Activated naive CD8-positive, alpha-beta T cell (primary cell): ENCODE data around the gene RFC2.
"Not testable (repeated sequence)": the region's sequence is repeated elsewhere in the genome, so short reads cannot be mapped to it uniquely, and the experiment has no call there.

ENCODE experiments used
- H3K27ac Mint-ChIP-seq: one replicate; pipeline ENCODE4 v1.8.0; 2021; ENCODE audit warnings: mixed read lengths
- H3K27me3 Mint-ChIP-seq: one replicate; pipeline ENCODE4 v1.8.0; 2021; ENCODE audit warnings: mixed read lengths
- H3K36me3 Mint-ChIP-seq: one replicate; pipeline ENCODE4 v1.8.0; 2021; ENCODE audit warnings: mixed read lengths
- H3K4me1 Mint-ChIP-seq: one replicate; pipeline ENCODE4 v1.8.0; 2021; ENCODE audit warnings: low read depth, mixed read lengths
- H3K4me3 Mint-ChIP-seq: one replicate; pipeline ENCODE4 v1.8.0; 2021; ENCODE audit warnings: mild to moderate bottlenecking, mixed read lengths
- H3K9me3 Mint-ChIP-seq: one replicate; pipeline ENCODE4 v1.8.0; 2021; ENCODE audit warnings: low read depth, mixed read lengths

Gene RFC2

DNA sequence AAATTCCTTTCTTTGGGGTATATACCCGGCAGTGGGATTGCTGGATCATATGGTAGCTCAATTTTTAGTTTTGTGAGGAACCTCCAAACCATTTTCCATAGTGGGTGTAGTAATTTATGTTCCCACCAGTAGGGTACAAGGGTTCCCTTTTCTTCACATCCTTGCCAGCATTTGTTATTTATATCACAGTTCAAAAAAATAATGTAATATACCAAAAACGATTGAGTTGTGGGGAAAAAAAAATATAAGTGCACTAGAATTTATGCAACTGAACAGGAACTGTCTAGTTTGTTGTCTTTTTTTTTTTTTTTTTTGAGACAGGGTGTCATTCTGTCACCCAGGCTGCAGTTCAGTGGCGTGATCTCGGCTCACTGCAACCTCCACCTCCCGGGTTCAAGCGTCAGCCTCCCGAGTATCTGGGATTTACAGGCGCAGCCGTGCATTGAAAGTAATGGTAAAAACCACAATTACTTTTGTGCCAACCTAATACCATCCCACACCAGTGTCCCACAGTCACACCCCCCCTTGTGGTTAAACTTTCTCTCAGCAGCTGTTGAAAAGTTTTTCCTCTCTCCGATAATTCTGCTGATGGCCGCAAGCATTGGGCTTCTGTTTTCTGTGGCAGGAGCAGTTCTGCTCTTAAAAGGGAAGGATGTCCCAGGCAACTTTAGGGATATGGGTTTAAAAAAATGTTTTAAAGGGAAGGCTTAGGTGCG, 51.2 kb downstream of the RFC2 start:
- no peak overlapping the region for H3K27ac Mint-ChIP-seq
- no peak overlapping the region for H3K4me3 Mint-ChIP-seq

DNA sequence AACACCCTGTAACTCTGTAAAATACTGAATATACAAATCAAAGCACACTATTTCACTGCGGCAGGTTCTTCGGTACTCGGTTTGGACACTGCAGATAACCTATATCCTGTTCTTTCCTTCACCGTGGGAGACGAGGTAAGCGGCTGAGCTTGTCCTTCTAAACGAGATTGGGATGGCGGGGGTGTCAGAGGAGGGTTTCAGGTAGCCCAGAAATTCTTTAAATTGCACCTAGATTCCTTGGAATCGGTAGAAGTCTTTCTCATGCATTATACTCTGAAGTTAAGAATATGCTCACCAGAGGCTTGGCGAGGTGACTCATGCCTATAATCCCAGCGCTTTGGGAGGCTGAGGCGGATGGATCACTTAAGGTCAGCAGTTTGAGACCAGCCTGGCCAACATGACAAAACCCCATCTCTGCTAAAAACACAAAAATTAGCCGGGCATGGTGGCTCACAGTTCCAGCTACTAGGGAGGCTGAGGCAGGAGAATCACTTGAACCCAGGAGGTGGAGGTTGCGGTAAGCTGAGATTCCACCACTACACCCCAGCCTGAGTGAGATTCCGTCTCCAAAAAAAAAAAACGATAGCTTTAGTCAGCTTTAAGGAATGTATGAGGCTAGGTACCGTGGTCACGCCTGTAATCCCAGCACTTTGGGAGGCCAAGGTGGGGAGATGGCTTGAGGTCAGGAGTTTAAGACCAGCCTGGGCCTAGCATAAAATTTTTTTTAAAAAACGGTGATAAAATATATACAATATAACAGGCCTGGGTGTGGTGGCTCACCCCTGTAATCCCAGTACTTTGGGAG, 54.4 kb downstream of the RFC2 start:
- Mint-ChIP-seq H3K4me3 (no peak overlapping the region), H3K27ac (peak overlapping the region; percentile 19), H3K27me3 (no peaks in the 10 kb centered on the region), H3K36me3 (no peaks in the 10 kb centered on the region), H3K4me1 (peaks cover 23% of the 10 kb centered on the region), H3K9me3 (no peaks in the 10 kb centered on the region)

More for the DNA sequence above, 51.2 kb downstream of the RFC2 start:
- Mint-ChIP-seq H3K9me3 (no peaks in the 10 kb centered on the region), H3K4me1 (peaks cover 13% of the 10 kb centered on the region), H3K36me3 (no peaks in the 10 kb centered on the region), H3K27me3 (no peaks in the 10 kb centered on the region)

DNA sequence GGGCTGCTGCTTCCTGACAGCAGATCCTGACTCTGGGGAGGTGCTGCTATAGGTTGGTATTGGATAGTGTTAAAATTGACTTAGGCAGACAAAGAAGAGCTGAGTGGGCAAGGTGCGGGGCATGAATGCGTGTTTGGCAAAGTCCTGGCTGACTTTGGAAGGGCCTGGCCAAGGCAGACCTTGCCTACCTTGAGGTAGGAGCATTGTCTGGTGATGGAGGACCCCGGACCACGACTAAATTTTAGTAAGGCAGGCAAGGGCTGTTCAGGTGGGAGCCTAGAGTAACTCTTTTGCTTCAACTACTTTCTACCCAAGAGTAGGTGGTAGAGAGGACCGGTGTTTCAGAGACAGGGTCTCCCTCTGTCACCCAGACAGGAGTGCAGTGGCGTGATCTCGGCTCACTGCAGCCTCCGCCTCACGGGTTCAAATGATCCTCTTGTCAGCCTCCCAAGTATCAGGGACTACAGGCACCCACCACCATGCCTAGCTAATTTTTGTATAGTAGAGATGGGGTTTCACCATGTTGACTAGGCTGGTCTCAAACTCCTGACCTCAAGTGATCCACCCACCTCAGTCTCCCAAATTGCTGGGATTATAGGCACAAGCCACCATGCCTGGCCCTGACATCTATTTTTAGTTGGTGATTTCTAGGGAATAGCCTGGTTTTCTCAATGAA, 56.6 kb downstream of the RFC2 start:
- peaks cover 2% of the 10 kb centered on the region for H3K36me3 Mint-ChIP-seq
- no peaks in the 10 kb centered on the region for H3K27me3 Mint-ChIP-seq
- no peaks in the 10 kb centered on the region for H3K9me3 Mint-ChIP-seq
- H3K4me1 Mint-ChIP-seq = peaks cover 20% of the 10 kb centered on the region
- H3K27ac Mint-ChIP-seq = peak overlapping the region; percentile 62
- H3K4me3 Mint-ChIP-seq = no peak overlapping the region

DNA sequence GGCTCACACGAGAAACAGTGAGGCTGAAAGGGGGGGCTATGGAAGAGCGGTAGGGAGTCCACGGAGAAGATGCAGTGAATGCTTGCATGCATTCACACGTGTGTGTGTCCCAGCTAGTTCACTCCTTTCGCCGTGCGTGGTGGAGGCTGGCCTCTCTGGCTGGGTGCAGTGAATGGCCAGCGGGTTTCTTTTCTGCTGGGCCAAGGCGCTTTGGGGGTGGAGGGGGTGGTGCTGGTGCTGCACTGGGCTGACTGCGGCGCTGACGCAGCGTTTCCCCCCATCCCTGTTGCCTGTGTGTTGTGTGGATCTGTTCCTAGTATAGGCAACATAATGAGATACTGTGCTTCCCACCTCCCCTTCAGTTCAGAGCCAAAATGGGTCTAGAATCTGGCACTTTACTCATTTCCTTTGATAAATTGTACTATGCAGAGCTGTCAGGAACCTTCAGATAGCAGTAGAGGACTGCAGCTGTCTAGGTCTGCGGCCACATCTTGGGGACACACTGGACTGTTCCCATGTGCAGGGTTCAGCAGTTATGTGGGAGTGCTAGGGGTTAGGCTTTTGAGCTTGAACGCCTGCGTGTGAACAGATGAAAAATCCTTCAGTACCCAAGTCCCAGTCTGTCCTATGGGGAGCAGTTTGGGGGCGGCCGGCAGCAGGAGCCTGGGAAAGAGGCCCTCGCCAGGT, 58.1 kb downstream of the RFC2 start:
- H3K4me3 Mint-ChIP-seq, H3K27me3 Mint-ChIP-seq, H3K36me3 Mint-ChIP-seq, H3K9me3 Mint-ChIP-seq: not testable (repeated sequence)
- peak overlapping the region; percentile 28 for H3K27ac Mint-ChIP-seq
- peaks cover 18% of the 10 kb centered on the region for H3K4me1 Mint-ChIP-seq

DNA sequence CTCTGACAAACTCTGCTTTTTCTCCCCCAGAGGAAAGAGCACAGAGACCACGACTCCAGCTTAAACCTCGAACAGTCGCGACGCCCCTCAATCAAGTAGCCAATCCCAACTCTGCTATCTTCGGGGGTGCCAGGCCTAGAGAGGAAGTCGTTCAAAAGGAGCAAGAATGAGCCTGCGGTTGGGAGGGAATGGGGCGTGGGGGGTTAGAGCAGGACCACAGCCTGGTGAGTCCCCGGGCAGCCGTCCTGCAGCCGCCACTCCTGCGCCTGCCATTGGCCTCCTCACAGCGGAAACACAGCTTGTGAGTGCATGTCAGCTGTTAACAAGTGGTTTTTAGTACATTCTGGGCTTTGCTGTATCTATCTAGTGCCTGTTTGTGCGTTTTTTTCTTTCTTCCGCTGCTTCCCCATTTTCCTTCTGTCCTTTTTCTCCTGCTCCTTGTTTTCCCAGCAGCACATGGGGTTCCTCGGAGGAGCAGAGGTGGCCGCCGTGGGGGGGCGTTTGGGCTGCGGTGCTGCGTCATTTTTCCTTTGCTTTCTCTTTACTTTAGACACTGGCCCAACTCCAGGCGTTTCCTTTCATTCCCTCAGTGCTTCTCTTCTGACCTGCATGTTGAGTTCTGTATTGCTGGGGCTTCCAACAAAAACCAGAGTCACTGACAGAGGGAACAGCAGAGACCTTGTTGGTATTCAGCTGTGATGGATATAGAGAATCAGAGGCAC, 58.9 kb downstream of the RFC2 start:
- not testable (repeated sequence) for H3K9me3 Mint-ChIP-seq, H3K27me3 Mint-ChIP-seq, H3K36me3 Mint-ChIP-seq
- peaks cover 18% of the 10 kb centered on the region for H3K4me1 Mint-ChIP-seq
- H3K27ac Mint-ChIP-seq = peak overlapping the region; percentile 80
- H3K4me3 Mint-ChIP-seq = peak overlapping the region; percentile 7

DNA sequence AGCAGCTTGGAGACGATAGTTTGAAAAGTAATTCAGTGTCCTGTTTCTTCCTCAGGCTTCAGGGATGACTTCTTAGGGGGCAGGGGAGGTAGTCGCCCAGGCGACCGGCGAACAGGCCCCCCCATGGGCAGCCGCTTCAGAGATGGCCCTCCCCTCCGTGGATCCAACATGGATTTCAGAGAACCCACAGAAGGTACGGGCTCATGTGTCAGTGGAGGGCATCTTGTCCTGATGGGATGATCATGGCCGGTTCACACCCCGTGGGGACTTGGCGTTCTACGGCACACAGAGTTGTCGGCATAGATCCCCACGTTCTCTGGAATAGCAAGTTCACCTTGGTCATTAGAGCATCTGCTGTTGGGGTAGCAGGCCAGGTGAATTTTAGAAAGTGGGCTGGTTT, 59.5 kb downstream of the RFC2 start:
- H3K27me3 Mint-ChIP-seq = no peaks in the 10 kb centered on the region
- no peak overlapping the region for H3K4me3 Mint-ChIP-seq
- peak overlapping the region; percentile 80 for H3K27ac Mint-ChIP-seq
- H3K4me1 Mint-ChIP-seq = peaks cover 19% of the 10 kb centered on the region
- no peaks in the 10 kb centered on the region for H3K9me3 Mint-ChIP-seq
- H3K36me3 Mint-ChIP-seq = peaks cover 5% of the 10 kb centered on the region

DNA sequence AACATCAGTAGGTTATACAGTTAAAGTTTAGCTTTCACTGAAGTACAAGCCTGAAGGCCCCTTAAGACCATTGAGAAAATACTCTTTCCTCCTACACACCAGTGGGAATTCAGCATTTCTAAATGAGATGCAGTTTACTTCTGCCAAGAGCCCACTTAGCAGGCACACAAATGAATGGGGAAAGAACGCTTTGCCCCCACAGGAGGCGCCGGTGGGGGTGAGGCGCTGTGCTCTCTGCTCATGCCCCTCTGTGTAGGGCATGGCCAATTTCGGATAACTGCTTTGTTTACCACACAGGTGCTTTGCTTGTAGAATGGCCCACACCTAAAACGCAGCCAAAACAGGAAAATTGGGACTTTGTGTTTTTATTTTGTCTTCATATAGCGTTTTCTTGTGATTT, 60.3 kb downstream of the RFC2 start:
- peaks cover 6% of the 10 kb centered on the region for H3K36me3 Mint-ChIP-seq
- H3K27ac Mint-ChIP-seq = peak overlapping the region; percentile 61
- peaks cover 21% of the 10 kb centered on the region for H3K4me1 Mint-ChIP-seq
- no peaks in the 10 kb centered on the region for H3K9me3 Mint-ChIP-seq
- no peaks in the 10 kb centered on the region for H3K27me3 Mint-ChIP-seq
- H3K4me3 Mint-ChIP-seq = no peak overlapping the region

DNA sequence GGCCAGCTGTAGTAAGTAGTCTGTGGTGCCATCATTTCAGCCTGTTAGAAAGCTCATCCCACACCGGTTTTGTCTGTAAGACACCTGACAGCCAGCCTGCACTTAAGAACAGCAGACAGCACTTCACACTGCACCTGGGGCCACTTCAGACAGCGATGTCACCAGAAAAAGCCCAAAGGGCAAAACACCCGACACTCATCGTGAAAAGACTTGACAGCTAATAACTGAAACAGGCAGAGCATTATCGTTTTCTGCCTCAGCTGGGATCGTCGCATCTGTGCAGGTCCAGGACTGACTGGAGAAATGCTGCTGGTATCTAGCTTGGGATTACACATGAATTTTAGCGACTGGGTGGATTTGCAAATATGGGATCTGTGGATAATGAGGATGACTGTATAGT, 61.1 kb downstream of the RFC2 start:
- no peaks in the 10 kb centered on the region for H3K9me3 Mint-ChIP-seq
- peaks cover 23% of the 10 kb centered on the region for H3K4me1 Mint-ChIP-seq
- H3K4me3 Mint-ChIP-seq = no peak overlapping the region
- H3K27ac Mint-ChIP-seq = peak overlapping the region; percentile 61
- H3K27me3 Mint-ChIP-seq = no peaks in the 10 kb centered on the region
- peaks cover 6% of the 10 kb centered on the region for H3K36me3 Mint-ChIP-seq

DNA sequence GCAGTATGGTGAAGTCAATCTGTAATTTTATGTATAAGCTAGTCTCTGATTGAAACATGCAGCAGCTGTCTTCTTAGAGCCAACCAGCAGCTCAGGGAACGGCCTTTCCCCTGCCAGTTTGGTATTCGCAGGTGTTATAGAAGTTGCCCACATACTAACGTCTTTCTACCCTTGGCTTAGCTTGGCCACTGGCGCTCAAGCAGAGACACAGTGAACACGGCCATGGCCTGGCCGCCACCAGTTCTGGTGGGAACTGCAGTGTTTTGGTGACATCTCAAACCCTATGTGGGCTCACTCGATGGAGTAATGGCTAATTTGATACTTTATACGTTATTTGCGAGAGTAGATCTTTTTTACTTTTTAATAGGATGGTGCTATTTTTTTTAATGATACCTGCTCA, 63.0 kb downstream of the RFC2 start:
- Mint-ChIP-seq H3K27me3 (no peaks in the 10 kb centered on the region), H3K36me3 (peaks cover 6% of the 10 kb centered on the region), H3K27ac (peak overlapping the region; percentile 58), H3K4me3 (no peak overlapping the region), H3K9me3 (no peaks in the 10 kb centered on the region), H3K4me1 (peaks cover 34% of the 10 kb centered on the region)

DNA sequence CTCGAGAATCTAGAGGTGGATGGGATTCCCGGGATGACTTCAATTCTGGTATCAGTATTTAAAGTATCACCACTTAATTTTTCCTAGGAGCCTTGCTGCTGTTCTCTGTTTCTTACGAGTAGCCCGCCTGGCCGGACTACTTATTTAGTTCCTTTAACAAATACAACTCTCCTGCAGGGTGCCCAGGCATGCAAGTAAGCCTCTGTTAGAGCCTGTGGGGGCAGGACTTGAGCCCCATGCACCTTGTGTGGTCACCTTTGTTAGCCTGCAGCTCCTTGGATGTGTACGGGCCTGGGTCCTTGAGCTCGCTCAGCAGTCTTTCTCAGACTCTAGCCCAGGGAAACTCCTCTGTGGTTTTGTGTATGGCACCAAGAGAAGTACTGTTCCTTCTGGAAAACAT, 63.9 kb downstream of the RFC2 start:
- Mint-ChIP-seq H3K36me3 (peaks cover 6% of the 10 kb centered on the region), H3K4me1 (peaks cover 38% of the 10 kb centered on the region), H3K27me3 (no peaks in the 10 kb centered on the region), H3K9me3 (no peaks in the 10 kb centered on the region), H3K27ac (no peak overlapping the region), H3K4me3 (no peak overlapping the region)

DNA sequence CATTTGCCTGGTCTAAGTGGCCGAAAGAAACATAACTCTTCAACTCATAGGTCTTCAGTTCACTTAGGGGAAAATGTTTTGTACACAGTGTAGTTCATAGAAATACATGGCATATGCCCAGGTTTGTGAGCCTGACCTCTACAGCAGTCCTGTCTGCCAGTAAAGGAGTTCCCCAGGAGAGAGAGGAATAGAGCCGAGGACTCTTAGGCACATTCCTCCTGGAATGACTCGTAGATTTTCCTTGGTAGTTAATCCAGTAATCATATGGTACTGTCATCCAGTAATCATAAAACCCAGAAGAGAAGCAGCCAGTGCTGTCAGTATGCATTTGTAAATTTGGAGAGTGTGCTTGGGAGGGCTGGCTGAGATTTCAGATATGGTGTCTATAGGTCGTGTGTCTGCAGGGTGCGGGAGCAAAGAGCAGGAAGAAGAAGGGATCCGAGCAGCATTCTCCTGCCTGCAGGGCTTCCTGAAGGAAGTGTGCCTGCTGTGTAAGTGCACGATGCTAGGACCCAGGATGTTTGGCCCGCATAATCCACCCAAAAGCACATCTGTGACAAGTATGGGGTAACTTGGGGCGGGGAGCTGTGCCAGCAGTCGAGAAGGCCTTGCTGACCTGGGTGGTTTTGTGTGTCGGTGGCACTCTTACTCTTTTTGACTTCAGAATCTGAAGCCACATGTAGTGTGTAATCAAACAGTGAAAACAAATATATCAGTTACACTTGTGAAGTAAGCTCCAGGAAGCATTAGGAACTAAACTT, 66.1 kb downstream of the RFC2 start:
- H3K36me3 Mint-ChIP-seq = peaks cover 4% of the 10 kb centered on the region
- peaks cover 48% of the 10 kb centered on the region for H3K4me1 Mint-ChIP-seq
- no peak overlapping the region for H3K4me3 Mint-ChIP-seq

DNA sequence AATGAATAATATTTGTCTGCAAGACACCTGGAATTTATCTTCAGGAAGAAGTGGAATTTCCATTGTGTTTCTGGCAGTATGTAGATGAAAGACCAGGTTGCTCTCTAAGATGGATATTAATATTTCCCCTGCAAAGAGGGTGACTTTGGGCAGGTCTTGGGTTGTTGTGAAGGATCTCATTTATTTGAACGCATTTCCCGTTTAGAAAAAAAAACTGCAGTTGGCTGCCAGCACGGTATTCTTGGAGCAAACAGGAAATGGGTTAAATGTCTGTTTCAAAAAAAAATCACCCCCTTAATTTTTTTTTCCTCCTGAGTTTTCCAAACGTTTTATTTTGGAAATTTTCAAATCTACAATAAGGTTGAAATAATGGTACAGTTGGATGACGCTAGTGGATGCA, 68.6 kb downstream of the RFC2 start:
- Mint-ChIP-seq H3K4me3 (peak overlapping the region; percentile 62), H3K36me3 (peaks cover 2% of the 10 kb centered on the region)

More for the DNA sequence above, 66.1 kb downstream of the RFC2 start:
- Mint-ChIP-seq H3K9me3 (no peaks in the 10 kb centered on the region), H3K27me3 (no peaks in the 10 kb centered on the region), H3K27ac (peak overlapping the region; percentile 35)

DNA sequence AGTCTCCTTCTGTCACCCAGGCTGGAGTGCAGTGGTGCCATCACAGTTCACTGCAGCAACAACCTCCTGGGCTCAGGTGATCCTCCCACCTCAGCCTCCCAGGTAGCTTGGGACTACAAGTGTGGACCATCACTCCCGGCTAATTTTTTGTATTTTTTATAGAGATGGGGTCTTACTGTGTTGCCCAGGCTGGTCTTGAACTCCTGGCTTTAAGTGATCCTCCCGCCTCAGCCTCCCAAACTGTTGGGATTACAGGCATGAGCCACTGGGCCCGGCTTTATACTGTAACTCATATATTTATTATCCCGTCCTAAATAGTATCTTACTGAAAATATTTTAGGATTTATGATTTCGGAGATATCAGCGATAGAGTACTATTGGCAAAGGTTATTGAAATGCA, 69.2 kb downstream of the RFC2 start:
- peaks cover 75% of the 10 kb centered on the region for H3K4me1 Mint-ChIP-seq
- H3K36me3 Mint-ChIP-seq = peaks cover 5% of the 10 kb centered on the region
- H3K4me3 Mint-ChIP-seq = peak overlapping the region; percentile 62
- no peaks in the 10 kb centered on the region for H3K9me3 Mint-ChIP-seq
- no peaks in the 10 kb centered on the region for H3K27me3 Mint-ChIP-seq
- no peak overlapping the region for H3K27ac Mint-ChIP-seq

More for the DNA sequence above, 68.6 kb downstream of the RFC2 start:
- H3K27ac Mint-ChIP-seq = peak overlapping the region; percentile 72
- peaks cover 71% of the 10 kb centered on the region for H3K4me1 Mint-ChIP-seq
- H3K27me3 Mint-ChIP-seq = no peaks in the 10 kb centered on the region
- no peaks in the 10 kb centered on the region for H3K9me3 Mint-ChIP-seq
